Activated CD8-positive, alpha-beta memory T cell treated with anti-CD3 and anti-CD28 coated beads for 36 hours (primary cell): ENCODE measurements around the gene ZNF697. TPM values are rescaled to one million over a fixed set of nuclear protein-coding genes. Genes with fewer than 3 reads are reported as not detected.

ENCODE experiments used
- CTCF ChIA-PET: fragments of 350-600 bp; sonication (Branson Sonifier 250); formaldehyde crosslinking; loops from one replicate; lab custom pipeline; 2021; ENCODE audit warnings: antibody characterized with exemption; lab: Charles Lee
- POLR2A ChIA-PET: fragments of 350-600 bp; sonication (Branson Sonifier 250); formaldehyde crosslinking; loops from one replicate; lab custom pipeline; 2021; ENCODE audit warnings: antibody characterized with exemption; lab: Charles Lee
- total RNA-seq, 2 experiments: library from RNA; stranded (reverse); gene quantifications; one replicate each; pipeline ENCODE4 v1.2.3, GENCODE V29; 2021

The ZNF697 gene
- total RNA-seq, 2 experiments from 2014 or later = 0.99 to 1.0 TPM

GRCh38 chr1:119673171-119673940 lies 25.3 kb upstream of the ZNF697 start:
- ChIA-PET POLR2A (no interaction called here), CTCF (no interaction called here)

GRCh38 chr1:119670898-119671297 lies 22.8 kb upstream of the ZNF697 start:
- ChIA-PET CTCF (no interaction called here), POLR2A (no interaction called here)

GRCh38 chr1:119667173-119667572 lies 19.1 kb upstream of the ZNF697 start:
- POLR2A ChIA-PET = no interaction called here
- CTCF ChIA-PET = no interaction called here

- POLR2A ChIA-PET = no interaction called here
- CTCF ChIA-PET = interaction anchor here (1.3 kb wide), 1 partner anchor 52 kb away, joined by 4 read pairs; no protein-coding TSS in a partner anchor
Observed at GRCh38 chr1:119664067-119664466, 16.0 kb upstream of the ZNF697 start.

GRCh38 chr1:119662034-119662437 lies 14.0 kb upstream of the ZNF697 start:
- POLR2A ChIA-PET = no interaction called here
- CTCF ChIA-PET = interaction anchor here (1.0 kb wide), 1 partner anchor 8 kb away, joined by 3 read pairs; no protein-coding TSS in a partner anchor

GRCh38 chr1:119660253-119661083 lies 12.4 kb upstream of the ZNF697 start:
- POLR2A ChIA-PET = no interaction called here
- CTCF ChIA-PET = no interaction called here

GRCh38 chr1:119659628-119660027 lies 11.6 kb upstream of the ZNF697 start:
- ChIA-PET CTCF (no interaction called here), POLR2A (no interaction called here)

GRCh38 chr1:119656410-119656955 lies 8.4 kb upstream of the ZNF697 start:
- CTCF ChIA-PET = no interaction called here

GRCh38 chr1:119655154-119655553 lies 7.1 kb upstream of the ZNF697 start:
- CTCF ChIA-PET = interaction anchor here (0.7 kb wide), 1 partner anchor 20 kb away, joined by 3 read pairs; no protein-coding TSS in a partner anchor
- POLR2A ChIA-PET = no interaction called here

More at GRCh38 chr1:119656410-119656955, 8.4 kb upstream of the ZNF697 start:
- POLR2A ChIA-PET = interaction anchor here (0.6 kb wide), 1 partner anchor 29 kb away, joined by 3 read pairs; no protein-coding TSS in a partner anchor

GRCh38 chr1:119653839-119654170 lies 5.7 kb upstream of the ZNF697 start:
- ChIA-PET POLR2A (no interaction called here), CTCF (interaction anchor here (0.7 kb wide), 2 partner anchors 9 to 34 kb away, joined by 3 read pairs; no protein-coding TSS in a partner anchor)

- ChIA-PET CTCF (interaction anchor here (0.7 kb wide), 2 partner anchors 9 to 34 kb away, joined by 3 read pairs; no protein-coding TSS in a partner anchor), POLR2A (no interaction called here)
Observed at GRCh38 chr1:119653135-119653838, 5.2 kb upstream of the ZNF697 start.

- CTCF ChIA-PET = no interaction called here
- POLR2A ChIA-PET = no interaction called here
Observed at GRCh38 chr1:119652587-119652986, 4.5 kb upstream of the ZNF697 start.

- ChIA-PET CTCF (no interaction called here), POLR2A (no interaction called here)
Observed at GRCh38 chr1:119651641-119652040, 3.6 kb upstream of the ZNF697 start.

- POLR2A ChIA-PET = no interaction called here
- CTCF ChIA-PET = no interaction called here
Observed at GRCh38 chr1:119651133-119651532, 3.1 kb upstream of the ZNF697 start.

GRCh38 chr1:119648620-119649004 lies 546 bp upstream of the ZNF697 start:
- CTCF ChIA-PET = interaction anchor here (0.9 kb wide), 1 partner anchor 64 kb away, joined by 3 read pairs; the partner anchor contains the start of gene PHGDH
- POLR2A ChIA-PET = no interaction called here

GRCh38 chr1:119647228-119647733 lies 785 bp downstream of the ZNF697 start:
- ChIA-PET POLR2A (no interaction called here), CTCF (no interaction called here)

- ChIA-PET POLR2A (no interaction called here), CTCF (no interaction called here)
Observed at GRCh38 chr1:119646521-119647227, 1.4 kb downstream of the ZNF697 start.

GRCh38 chr1:119639109-119639508 lies 9.0 kb downstream of the ZNF697 start:
- POLR2A ChIA-PET = no interaction called here
- CTCF ChIA-PET = no interaction called here

GRCh38 chr1:119637710-119638109 lies 10.4 kb downstream of the ZNF697 start:
- ChIA-PET CTCF (no interaction called here), POLR2A (no interaction called here)
